Measurements from ENCODE around the gene SLC2A1.

The SLC2A1 gene

GRCh38 chr1:42957880-42958487 is 684 bp downstream of the SLC2A1 start:
- DNase-seq = peak; percentile 70

- no peak for DNase-seq
Measured at GRCh38 chr1:42957229-42957879, 1.3 kb downstream of the SLC2A1 start.

- no peak for DNase-seq
Measured at GRCh38 chr1:42956739-42957138, 1.9 kb downstream of the SLC2A1 start.

- no peak for DNase-seq
Measured at GRCh38 chr1:42955311-42956063, 3.2 kb downstream of the SLC2A1 start.

GRCh38 chr1:42953182-42954180 is 5.2 kb downstream of the SLC2A1 start:
- DNase-seq = no peak

- no peak for DNase-seq
Measured at GRCh38 chr1:42952303-42953001, 6.2 kb downstream of the SLC2A1 start.

GRCh38 chr1:42951588-42951987 is 7.1 kb downstream of the SLC2A1 start:
- DNase-seq = no peak

GRCh38 chr1:42950116-42950481 is 8.6 kb downstream of the SLC2A1 start:
- no peak for DNase-seq

- no peak for DNase-seq
Measured at GRCh38 chr1:42949312-42950115, 9.2 kb downstream of the SLC2A1 start.

GRCh38 chr1:42947965-42948732 is 10.5 kb downstream of the SLC2A1 start:
- no peak for DNase-seq

GRCh38 chr1:42947117-42947516 is 11.6 kb downstream of the SLC2A1 start:
- no peak for DNase-seq

GRCh38 chr1:42946120-42946898 is 12.4 kb downstream of the SLC2A1 start:
- no peak for DNase-seq

- DNase-seq = no peak
Measured at GRCh38 chr1:42945164-42945563, 13.5 kb downstream of the SLC2A1 start.

- DNase-seq = no peak
Measured at GRCh38 chr1:42944246-42944928, 14.3 kb downstream of the SLC2A1 start.

GRCh38 chr1:42943728-42944127 is 14.9 kb downstream of the SLC2A1 start:
- no peak for DNase-seq

GRCh38 chr1:42943166-42943565 is 15.5 kb downstream of the SLC2A1 start:
- peak; percentile 39 for DNase-seq

GRCh38 chr1:42942444-42942843 is 16.2 kb downstream of the SLC2A1 start:
- peak; percentile 18 for DNase-seq

GRCh38 chr1:42941640-42942330 is 16.9 kb downstream of the SLC2A1 start:
- peak; percentile 30 for DNase-seq
